ENCODE data around the gene CCDC171.

- no peak for TF ChIP-seq CTCF (IDR thresholded peaks at IDR 0.05)
- TF ChIP-seq CBFB (CRISPR knock-in tag; IDR thresholded peaks at IDR 0.05; ENCODE audit: low read depth): no peak
- TF ChIP-seq USF2 (CRISPR knock-in tag; IDR thresholded peaks at IDR 0.05): no peak
- TF ChIP-seq TEAD4 (CRISPR knock-in tag; IDR thresholded peaks at IDR 0.05): no peak
Observed at GRCh38 chr9:15966471-15966870, 413.6 kb downstream of the CCDC171 start.
